Endometrial microvascular endothelial cells (primary cell): Measurements from ENCODE around the gene LIPT2. TPM values are rescaled to one million over a fixed set of nuclear protein-coding genes. Genes with fewer than 3 reads are reported as not detected.

Source experiments
- in situ Hi-C: cut with HindIII; loops from 2 replicates; pipeline ENCODE4 v1.10.0; 2017; ENCODE audit warnings: low sequenced_read_pairs, low pct_unique_long_range_greater_than_20kb; ENCODE audit errors: inconsistent ontology term
- total RNA-seq: library from RNA; depleted of rRNA; stranded (reverse); fragments of >200 nt; gene quantifications from one replicate; pipeline ENCODE4 v1.2.3, GENCODE V29; 2015; ENCODE audit errors: inconsistent ontology term

LIPT2 gene
- total RNA-seq, 1 donor from 2014 or later = 2.2 TPM

- in situ Hi-C loops = no loop called here
These were observed 49.2 kb downstream of the LIPT2 start for GRCh38 chr11:74444173-74444826.

- in situ Hi-C loops = no loop called here
These were observed 50.3 kb downstream of the LIPT2 start for GRCh38 chr11:74443071-74443864.

- in situ Hi-C loops = no loop called here
These were observed 50.9 kb downstream of the LIPT2 start for GRCh38 chr11:74442636-74443035.

Other genes starting within 250 kb of the LIPT2 start
- 5.6 TPM for gene P4HA3, start 182.1 kb downstream of the LIPT2 start, total RNA-seq
- gene PGM2L1, start 95.3 kb downstream of the LIPT2 start, total RNA-seq = 6.0 TPM
- gene KCNE3, start 26.2 kb downstream of the LIPT2 start, total RNA-seq = not detected
- 15.1 TPM for gene POLD3, start 98.9 kb upstream of the LIPT2 start, total RNA-seq
- gene CHRDL2, start 237.7 kb upstream of the LIPT2 start, total RNA-seq = not detected